Neuronal stem cell (in vitro differentiated cells): Measurements from ENCODE around the gene LTB. TPM values are rescaled to one million over a fixed set of nuclear protein-coding genes. Genes with fewer than 3 reads are reported as not detected.
A peak's percentile ranks its signal among the peaks of the same experiment; 100 is the strongest.

Experiments
- DNase-seq: peaks from one replicate; pipeline ENCODE4 v3.0.0-alpha.2; 2013; ENCODE audit warnings: low spot score
- H2AFZ ChIP-seq: one replicate; pipeline ENCODE4 v1.6.1; 2013; ENCODE audit warnings: mild to moderate bottlenecking, low read length, inconsistent platforms
- H2AK5ac ChIP-seq: 2 replicates; pipeline ENCODE4 v1.6.1; 2013; ENCODE audit warnings: low read depth, mild to moderate bottlenecking, inconsistent platforms, low read length, moderate library complexity, mixed read lengths
- H2BK120ac ChIP-seq: 2 replicates; pipeline ENCODE4 v1.6.1; 2013; ENCODE audit warnings: low read depth, mild to moderate bottlenecking, inconsistent platforms, low read length, moderate library complexity, mixed read lengths
- H2BK12ac ChIP-seq: one replicate; pipeline ENCODE4 v1.6.1; 2013; ENCODE audit warnings: low read length, inconsistent platforms
- H2BK15ac ChIP-seq: 2 replicates; pipeline ENCODE4 v1.6.1; 2013; ENCODE audit warnings: mild to moderate bottlenecking, low read length, inconsistent platforms, mixed read lengths
- H2BK5ac ChIP-seq: one replicate; pipeline ENCODE4 v1.6.1; 2013; ENCODE audit warnings: inconsistent platforms, mild to moderate bottlenecking, low read length, moderate library complexity
- H3K14ac ChIP-seq: one replicate; pipeline ENCODE4 v1.6.1; 2013; ENCODE audit warnings: low read length, inconsistent platforms
- H3K18ac ChIP-seq: 2 replicates; pipeline ENCODE4 v1.6.1; 2013; ENCODE audit warnings: low read length, inconsistent platforms
- H3K23ac ChIP-seq: 2 replicates; pipeline ENCODE4 v1.6.1; 2013; ENCODE audit warnings: low read depth, mild to moderate bottlenecking, mixed read lengths, low read length, inconsistent platforms; ENCODE audit not compliant: poor library complexity
- H3K27ac ChIP-seq: replicated peaks from 3 replicates; pipeline ENCODE4 v1.5.1; 2013; ENCODE audit warnings: low read length, inconsistent platforms
- H3K27me3 ChIP-seq, 3 experiments: 2 replicates each; pipeline ENCODE4 v1.6.1; 2013; ENCODE audit warnings: low read length in 3 of 3, mild to moderate bottlenecking in 2 of 3, inconsistent platforms in 1 of 3, low read depth in 1 of 3, mixed read lengths in 1 of 3, moderate library complexity in 1 of 3; ENCODE audit not compliant: control insufficient read depth in 3 of 3, insufficient read depth in 3 of 3
- H3K36me3 ChIP-seq, 2 donors: replicated peaks in 1 of 2; 2 replicates each; pipeline ENCODE4 v1.6.1; 2013; ENCODE audit warnings: low read length in 2 of 2; ENCODE audit not compliant: control insufficient read depth in 2 of 2, insufficient read depth in 2 of 2
- H3K4ac ChIP-seq: 2 replicates; pipeline ENCODE4 v1.6.1; 2013; ENCODE audit warnings: inconsistent platforms, mild to moderate bottlenecking, low read length, moderate library complexity
- H3K4me1 ChIP-seq, 2 donors: 1 replicate in 1 of 2; 2 replicates in 1 of 2; pipeline ENCODE4 v1.6.1; 2013; ENCODE audit warnings: low read length in 2 of 2, low read depth in 1 of 2; ENCODE audit not compliant: control insufficient read depth in 2 of 2, insufficient read depth in 1 of 2
- H3K4me2 ChIP-seq: one replicate; pipeline ENCODE4 v1.6.1; 2013; ENCODE audit warnings: mild to moderate bottlenecking, low read length, inconsistent platforms; ENCODE audit not compliant: insufficient read depth, poor library complexity, severe bottlenecking
- H3K4me3 ChIP-seq, 2 donors: 2 replicates each; pipeline ENCODE4 v1.5.1; 2013; ENCODE audit warnings: low read length in 2 of 2, mild to moderate bottlenecking in 2 of 2, inconsistent platforms in 1 of 2, moderate library complexity in 1 of 2
- H3K79me1 ChIP-seq: one replicate; pipeline ENCODE4 v1.6.1; 2013; ENCODE audit warnings: low read depth, mild to moderate bottlenecking, inconsistent platforms, low read length, moderate library complexity
- H3K9ac ChIP-seq: one replicate; pipeline ENCODE4 v1.6.1; 2013; ENCODE audit warnings: mild to moderate bottlenecking, low read depth, low read length, inconsistent platforms; ENCODE audit not compliant: poor library complexity
- H3K9me3 ChIP-seq, 2 donors: replicated peaks in 1 of 2; 2 replicates each; pipeline versions ENCODE3 to v1.6.1; 2013; ENCODE audit warnings: low read length in 2 of 2, mild to moderate bottlenecking in 2 of 2, inconsistent platforms in 1 of 2, low read depth in 1 of 2, mixed read lengths in 1 of 2, moderate library complexity in 1 of 2; ENCODE audit not compliant: control insufficient read depth in 2 of 2, insufficient read depth in 1 of 2
- H4K8ac ChIP-seq: one replicate; pipeline ENCODE4 v1.6.1; 2013; ENCODE audit warnings: low read depth, mild to moderate bottlenecking, inconsistent platforms, low read length, moderate library complexity
- H4K91ac ChIP-seq: one replicate; pipeline ENCODE4 v1.6.1; 2013; ENCODE audit warnings: low read length, low read depth, mild to moderate bottlenecking, inconsistent platforms; ENCODE audit not compliant: poor library complexity
- WGBS, 2 donors: extraction: QIAGEN DNeasy Blood & Tissue Kit; methylation state at CpG; one replicate each; pipeline ENCODE4 v1.1.7; 2013; ENCODE audit warnings: missing lambda C conversion rate in 2 of 2, mixed read lengths in 1 of 2; ENCODE audit not compliant: insufficient read length in 2 of 2, insufficient replicate concordance in 1 of 2; ENCODE audit errors: extremely low coverage in 2 of 2; 5-methylcytosine and 5-hydroxymethylcytosine counted together
- small RNA-seq: library from polyadenylated mRNA; stranded (forward); fragments of <200 nt; extraction: miRNeasy Mini kit (QIAGEN cat#:217004); gene quantifications from one replicate; pipeline ENCODE3, GENCODE V24; 2013; ENCODE audit not compliant: insufficient read depth

Gene LTB

DNA sequence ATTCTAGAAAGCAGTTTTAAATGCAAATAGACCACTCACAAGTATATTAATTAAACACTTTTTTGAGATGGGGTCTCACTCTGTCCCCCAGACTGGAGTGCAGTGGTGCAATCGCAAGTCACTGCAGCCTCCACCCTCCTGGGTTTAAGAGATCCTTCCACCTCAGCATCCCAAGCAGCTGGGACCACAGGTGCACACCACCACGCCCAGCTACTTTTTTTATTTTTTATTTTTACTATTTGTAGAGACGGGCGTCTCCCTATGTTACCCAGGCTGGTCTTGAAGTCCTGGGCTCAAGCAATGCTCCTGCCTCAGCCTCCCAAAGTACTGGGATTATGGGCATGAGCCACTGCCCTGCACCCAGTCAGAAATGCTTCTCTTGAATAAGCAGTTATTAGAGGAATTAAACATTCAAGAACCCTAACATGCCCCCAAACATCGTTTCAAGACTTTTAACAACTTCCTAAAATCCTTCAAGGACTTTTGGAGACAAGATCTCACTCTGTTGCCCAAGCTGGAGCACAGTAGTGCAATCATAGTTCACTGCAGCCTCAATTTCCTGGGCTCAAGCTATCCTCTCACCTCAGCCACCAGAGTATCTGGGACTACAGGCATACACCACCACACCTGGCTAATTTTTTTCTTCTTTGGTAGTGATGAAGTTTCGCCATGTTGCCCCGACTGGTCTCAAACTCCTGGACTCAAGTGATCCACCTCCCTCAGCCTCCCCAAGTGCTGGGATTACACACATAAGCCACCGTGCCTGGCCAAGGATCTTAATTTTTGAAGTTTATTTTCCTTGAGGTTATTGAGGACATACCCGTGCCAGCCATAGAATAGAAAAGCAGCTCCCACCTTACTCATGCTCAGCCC, 50.2 kb downstream of the LTB start:
- Histone ChIP-seq H3K27ac (no peak overlapping the region), H3K18ac (no peak overlapping the region), H3K27me3 (no peaks in the 10 kb centered on the region), H3K9ac (no peak overlapping the region), H3K23ac (no peak overlapping the region), H2BK12ac (no peak overlapping the region), H3K79me1 (peaks cover 8% of the 10 kb centered on the region), H2BK5ac (no peak overlapping the region), H3K4me2 (no peak overlapping the region), H3K14ac (no peak overlapping the region), H2AK5ac (no peak overlapping the region), H4K8ac (no peak overlapping the region), H2BK120ac (no peak overlapping the region), H2AFZ (no peak overlapping the region), H3K36me3 (peaks cover 61 to 78% of the 10 kb centered on the region in 2 donors), H3K4me3 (no peak overlapping the region), H3K4me1 (peaks cover 0 to 2% of the 10 kb centered on the region in 2 donors), H3K4ac (no peak overlapping the region), H4K91ac (no peak overlapping the region), H3K9me3 (no peaks in the 10 kb centered on the region), H2BK15ac (no peak overlapping the region)
- no peak for DNase-seq
- no CpG with 5 or more reads among the region's 9 CpGs for WGBS, 2 donors

DNA sequence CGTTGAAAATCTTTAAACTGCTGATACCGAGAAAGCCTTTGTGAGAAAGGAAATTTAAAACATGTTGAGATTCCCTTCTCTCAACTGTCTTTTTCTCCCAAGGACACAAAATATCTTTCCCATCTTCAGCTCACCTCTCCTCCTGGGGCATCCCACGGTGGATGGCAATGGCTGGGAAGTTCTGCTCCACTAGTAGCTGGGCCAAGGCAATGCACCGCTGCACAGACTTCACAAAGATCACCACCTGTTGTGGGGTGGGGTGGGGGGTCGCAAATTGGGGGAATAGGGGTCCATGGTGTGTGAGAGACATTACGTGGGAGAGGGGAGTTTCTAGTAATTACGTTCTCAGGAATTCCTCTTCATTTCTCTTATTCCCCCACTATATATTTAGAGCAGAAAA, 51.1 kb downstream of the LTB start:
- H2AK5ac ChIP-seq = no peak overlapping the region
- no peak overlapping the region for H2BK5ac ChIP-seq
- H4K91ac ChIP-seq = no peak overlapping the region
- H3K9ac ChIP-seq = no peak overlapping the region
- no peak overlapping the region for H3K23ac ChIP-seq
- H3K9me3 ChIP-seq = no peaks in the 10 kb centered on the region
- H3K18ac ChIP-seq = no peak overlapping the region
- no peak overlapping the region for H3K4me3 ChIP-seq
- no peak overlapping the region for H2BK12ac ChIP-seq
- H3K27ac ChIP-seq = no peak overlapping the region
- H2BK15ac ChIP-seq = no peak overlapping the region
- no peak overlapping the region for H3K4ac ChIP-seq
- H2BK120ac ChIP-seq = no peak overlapping the region
- DNase-seq = no peak
- peaks cover 54 to 70% of the 10 kb centered on the region in 2 donors for H3K36me3 ChIP-seq
- no peak overlapping the region for H3K14ac ChIP-seq
- H3K4me2 ChIP-seq = no peak overlapping the region
- peaks cover 0 to 2% of the 10 kb centered on the region in 2 donors for H3K4me1 ChIP-seq
- H4K8ac ChIP-seq = no peak overlapping the region
- H2AFZ ChIP-seq = no peak overlapping the region
- H3K79me1 ChIP-seq = peaks cover 8% of the 10 kb centered on the region
- no peaks in the 10 kb centered on the region for H3K27me3 ChIP-seq
- WGBS, 2 donors = no CpG with 5 or more reads among the region's 7 CpGs

- H3K23ac ChIP-seq = no peak overlapping the region
- H3K9me3 ChIP-seq = peaks cover 0 to 2% of the 10 kb centered on the region in 2 donors
- H3K9ac ChIP-seq = no peak overlapping the region
- H3K27ac ChIP-seq = no peak overlapping the region
- no peak overlapping the region for H4K8ac ChIP-seq
- no peak overlapping the region for H3K4me2 ChIP-seq
- no peaks in the 10 kb centered on the region for H3K27me3 ChIP-seq
- H2BK5ac ChIP-seq = no peak overlapping the region
- no peak overlapping the region for H3K4ac ChIP-seq
- no peak overlapping the region for H2BK15ac ChIP-seq
- H4K91ac ChIP-seq = no peak overlapping the region
- no peak overlapping the region for H2BK120ac ChIP-seq
- H2AK5ac ChIP-seq = no peak overlapping the region
- H2AFZ ChIP-seq = no peak overlapping the region
- H3K36me3 ChIP-seq = peaks cover 50 to 64% of the 10 kb centered on the region in 2 donors
- no peak overlapping the region for H3K18ac ChIP-seq
- no CpG with 5 or more reads among the region's 6 CpGs for WGBS, 2 donors
- H3K4me3 ChIP-seq = no peak overlapping the region
- H3K4me1 ChIP-seq = peaks cover 0 to 2% of the 10 kb centered on the region in 2 donors
- H3K14ac ChIP-seq = no peak overlapping the region
- H2BK12ac ChIP-seq = no peak overlapping the region
- no peak for DNase-seq
- H3K79me1 ChIP-seq = peaks cover 8% of the 10 kb centered on the region
Measured at GRCh38 chr6:31530659-31531058, 51.6 kb downstream of the LTB start.

Small RNA genes lying within 50 kb of the gene (small RNA-seq; reads per million reads assigned to genes)
- gene SNORA38 (70.2 reads per million, percentile 95 among the genes with 10 or more reads in this experiment), gene SNORD117 (610 reads per million, percentile 99 among the genes with 10 or more reads in this experiment), gene SNORD84 (not detected), gene UQCRHP1 (not detected)
